Liver (tissue), 9 donors: Measurements from ENCODE around the gene FGD2. TPM values are rescaled to one million over a fixed set of nuclear protein-coding genes. Genes with fewer than 3 reads are reported as not detected.

Experiments used
- DNase-seq: peaks from one replicate; pipeline ENCODE4 v3.0.0-alpha.2; 2017; ENCODE audit warnings: low spot score
- H3K27ac ChIP-seq, 2 donors: one replicate each; pipeline ENCODE4 v1.7.0; 2013; ENCODE audit warnings: inconsistent platforms in 2 of 2, low read length in 2 of 2, control low read depth in 1 of 2, low read depth in 1 of 2, mild to moderate bottlenecking in 1 of 2
- H3K27me3 ChIP-seq, 4 donors: one replicate each; pipeline versions ENCODE4 v1.6.1 to v1.7.0; 2013; ENCODE audit warnings: low read length in 3 of 4, inconsistent platforms in 1 of 4, mild to moderate bottlenecking in 1 of 4, moderate library complexity in 1 of 4; ENCODE audit not compliant: control insufficient read depth in 4 of 4, insufficient read depth in 4 of 4
- H3K36me3 ChIP-seq, 4 donors: one replicate each; pipeline versions ENCODE4 v1.6.1 to v1.7.0; 2013; ENCODE audit warnings: low read length in 3 of 4, mild to moderate bottlenecking in 3 of 4, low read depth in 1 of 4, moderate library complexity in 1 of 4; ENCODE audit not compliant: control insufficient read depth in 4 of 4, insufficient read depth in 3 of 4
- H3K4me1 ChIP-seq, 4 donors: one replicate each; pipeline versions ENCODE4 v1.6.1 to v1.7.0; 2013; ENCODE audit warnings: low read length in 3 of 4, mild to moderate bottlenecking in 3 of 4, moderate library complexity in 1 of 4; ENCODE audit not compliant: control insufficient read depth in 4 of 4, insufficient read depth in 4 of 4
- H3K4me3 ChIP-seq, 3 donors: one replicate each; pipeline versions ENCODE4 v1.6.1 to v1.7.0; 2013; ENCODE audit warnings: low read length in 3 of 3, control low read depth in 1 of 3, low read depth in 1 of 3, mild to moderate bottlenecking in 1 of 3
- H3K9ac ChIP-seq, 2 donors: one replicate each; pipeline ENCODE4 v1.7.0; 2013; ENCODE audit warnings: low read length in 2 of 2, mild to moderate bottlenecking in 2 of 2, moderate library complexity in 2 of 2, control low read depth in 1 of 2, low read depth in 1 of 2
- H3K9me3 ChIP-seq, 4 donors: one replicate each; pipeline versions ENCODE4 v1.6.1 to v1.7.0; 2013; ENCODE audit warnings: low read length in 3 of 4; ENCODE audit not compliant: control insufficient read depth in 4 of 4
- CTCF ChIP-seq: fragments of 150-350 bp; IDR thresholded peaks from 2 replicates; pipeline ENCODE4 v1.5.1; 2017; ENCODE audit warnings: improper control_type of control experiment, low read depth, low read length; ENCODE audit not compliant: missing input control
- EGR1 ChIP-seq, 2 donors: IDR thresholded peaks; 2 replicates each; pipeline ENCODE4 v1.6.1; 2016 to 2018; ENCODE audit warnings: antibody characterized with exemption in 2 of 2, low read depth in 2 of 2
- FOXA1 ChIP-seq: IDR thresholded peaks from 2 replicates; pipeline ENCODE4 v1.6.1; 2016; ENCODE audit warnings: antibody characterized with exemption
- HNF4A ChIP-seq, 2 donors: conservative IDR thresholded peaks; 2 replicates each; pipeline ENCODE4 v1.6.1; 2016; ENCODE audit warnings: antibody characterized with exemption in 2 of 2, mild to moderate bottlenecking in 2 of 2
- HNF4G ChIP-seq: IDR thresholded peaks from 2 replicates; pipeline ENCODE4 v1.6.1; 2016; ENCODE audit warnings: antibody characterized with exemption
- JUND ChIP-seq, 2 donors: IDR thresholded peaks; 2 replicates each; pipeline ENCODE4 v1.6.1; 2016; ENCODE audit warnings: antibody characterized with exemption in 2 of 2
- NR2F2 ChIP-seq: IDR thresholded peaks from 2 replicates; pipeline ENCODE4 v1.6.1; 2016; ENCODE audit warnings: antibody characterized with exemption
- RAD21 ChIP-seq, 2 donors: IDR thresholded peaks; 2 replicates each; pipeline ENCODE4 v1.6.1; 2016; ENCODE audit warnings: antibody characterized with exemption in 2 of 2, mild to moderate bottlenecking in 2 of 2
- REST ChIP-seq: IDR thresholded peaks from 2 replicates; pipeline ENCODE4 v1.6.1; 2016; ENCODE audit warnings: antibody characterized with exemption, mild to moderate bottlenecking
- RXRA ChIP-seq, 2 donors: IDR thresholded peaks; 2 replicates each; pipeline ENCODE4 v1.6.1; 2017 to 2018; ENCODE audit warnings: antibody characterized with exemption in 2 of 2, mild to moderate bottlenecking in 1 of 2
- SP1 ChIP-seq: IDR thresholded peaks from 2 replicates; pipeline ENCODE4 v1.6.1; 2018; ENCODE audit warnings: antibody characterized with exemption, mild to moderate bottlenecking
- TAF1 ChIP-seq: conservative IDR thresholded peaks from 2 replicates; pipeline ENCODE4 v1.6.1; 2016; ENCODE audit warnings: antibody characterized with exemption, mild to moderate bottlenecking
- WGBS: extraction: QIAGEN DNeasy Blood & Tissue Kit; methylation state at CpG from one replicate; pipeline ENCODE4 v1.1.7; 2013; 5-methylcytosine and 5-hydroxymethylcytosine counted together
- polyA plus RNA-seq, 2 donors: library from polyadenylated mRNA; stranded (reverse) in 1 of 2; unstranded in 1 of 2; fragments of 200-250 nt in 1 of 2; fragments of >200 nt in 1 of 2; fragmentation: Nextera tagmentation in 1 of 2; extraction: Ambion mirVana in 1 of 2; gene quantifications; one replicate each; pipeline versions ENCODE4 v1.2.1 to v1.2.3, GENCODE V29; 2013 to 2015
- total RNA-seq, 2 donors: library from RNA; depleted of rRNA; stranded (reverse); fragments of >200 nt; gene quantifications; one replicate each; pipeline ENCODE4 v1.2.3, GENCODE V29; 2014
- TF ChIP-seq, protein P1 (sequence below): IDR thresholded peaks from 2 replicates; pipeline ENCODE4 v1.6.1; 2016; ENCODE audit warnings: antibody characterized with exemption
- TF ChIP-seq, protein P2 (sequence below): IDR thresholded peaks from 2 replicates; pipeline ENCODE4 v1.6.1; 2016; ENCODE audit warnings: antibody characterized with exemption
- donor health status: healthy.
- donor health status: healthy.
- donor health status: healthy.
- donor health status: healthy.
- donor health status: healthy.

FGD2 gene, protein sequence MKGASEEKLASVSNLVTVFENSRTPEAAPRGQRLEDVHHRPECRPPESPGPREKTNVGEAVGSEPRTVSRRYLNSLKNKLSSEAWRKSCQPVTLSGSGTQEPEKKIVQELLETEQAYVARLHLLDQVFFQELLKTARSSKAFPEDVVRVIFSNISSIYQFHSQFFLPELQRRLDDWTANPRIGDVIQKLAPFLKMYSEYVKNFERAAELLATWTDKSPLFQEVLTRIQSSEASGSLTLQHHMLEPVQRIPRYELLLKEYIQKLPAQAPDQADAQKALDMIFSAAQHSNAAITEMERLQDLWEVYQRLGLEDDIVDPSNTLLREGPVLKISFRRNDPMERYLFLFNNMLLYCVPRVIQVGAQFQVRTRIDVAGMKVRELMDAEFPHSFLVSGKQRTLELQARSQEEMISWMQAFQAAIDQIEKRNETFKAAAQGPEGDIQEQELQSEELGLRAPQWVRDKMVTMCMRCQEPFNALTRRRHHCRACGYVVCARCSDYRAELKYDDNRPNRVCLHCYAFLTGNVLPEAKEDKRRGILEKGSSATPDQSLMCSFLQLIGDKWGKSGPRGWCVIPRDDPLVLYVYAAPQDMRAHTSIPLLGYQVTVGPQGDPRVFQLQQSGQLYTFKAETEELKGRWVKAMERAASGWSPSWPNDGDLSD
- total RNA-seq (10 to 100 TPM; 12.4 to 24.4 TPM), polyA plus RNA-seq (1 to 10 TPM; 4.6 to 5.8 TPM)

- no peak for DNase-seq
- WGBS: 84% methylated on average over 14 of the region's 14 CpGs
- Histone ChIP-seq H3K4me3 (peak within 1 kb of the TSS in 2 of 3 donors; percentile 12 to 33), H3K27me3 (no peaks in the 10 kb centered on the region), H3K4me1 (no peaks in the 10 kb centered on the region), H3K9ac (peak within 1 kb of the TSS in 1 of 2 donors; percentile 44), H3K27ac (peak within 1 kb of the TSS in 1 of 2 donors; percentile 25), H3K36me3 (no peaks in the 10 kb centered on the region), H3K9me3 (no peaks in the 10 kb centered on the region)
- TF ChIP-seq FOXA1: no peak
- TF ChIP-seq, protein P1, sequence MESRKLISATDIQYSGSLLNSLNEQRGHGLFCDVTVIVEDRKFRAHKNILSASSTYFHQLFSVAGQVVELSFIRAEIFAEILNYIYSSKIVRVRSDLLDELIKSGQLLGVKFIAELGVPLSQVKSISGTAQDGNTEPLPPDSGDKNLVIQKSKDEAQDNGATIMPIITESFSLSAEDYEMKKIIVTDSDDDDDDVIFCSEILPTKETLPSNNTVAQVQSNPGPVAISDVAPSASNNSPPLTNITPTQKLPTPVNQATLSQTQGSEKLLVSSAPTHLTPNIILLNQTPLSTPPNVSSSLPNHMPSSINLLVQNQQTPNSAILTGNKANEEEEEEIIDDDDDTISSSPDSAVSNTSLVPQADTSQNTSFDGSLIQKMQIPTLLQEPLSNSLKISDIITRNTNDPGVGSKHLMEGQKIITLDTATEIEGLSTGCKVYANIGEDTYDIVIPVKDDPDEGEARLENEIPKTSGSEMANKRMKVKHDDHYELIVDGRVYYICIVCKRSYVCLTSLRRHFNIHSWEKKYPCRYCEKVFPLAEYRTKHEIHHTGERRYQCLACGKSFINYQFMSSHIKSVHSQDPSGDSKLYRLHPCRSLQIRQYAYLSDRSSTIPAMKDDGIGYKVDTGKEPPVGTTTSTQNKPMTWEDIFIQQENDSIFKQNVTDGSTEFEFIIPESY: no peak
- TF ChIP-seq RXRA (IDR thresholded peaks at IDR 0.05): no peak
- no peak for TF ChIP-seq EGR1 (IDR thresholded peaks at IDR 0.05; ENCODE audit: low read depth in 2 of 2)
- no peak for TF ChIP-seq HNF4A (conservative IDR thresholded peaks at IDR 0.05)
- no peak for TF ChIP-seq SP1
- no peak for TF ChIP-seq REST
- TF ChIP-seq NR2F2: no peak
- TF ChIP-seq, protein P2, sequence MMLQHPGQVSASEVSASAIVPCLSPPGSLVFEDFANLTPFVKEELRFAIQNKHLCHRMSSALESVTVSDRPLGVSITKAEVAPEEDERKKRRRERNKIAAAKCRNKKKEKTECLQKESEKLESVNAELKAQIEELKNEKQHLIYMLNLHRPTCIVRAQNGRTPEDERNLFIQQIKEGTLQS: no peak
- TF ChIP-seq HNF4G: no peak
- no peak for TF ChIP-seq TAF1
- no peak for TF ChIP-seq RAD21 (IDR thresholded peaks at IDR 0.05)
- TF ChIP-seq CTCF: no peak
- TF ChIP-seq JUND (IDR thresholded peaks at IDR 0.05): no peak
Observed at GRCh38 chr6:37005061-37005810, at the start of gene FGD2. Gene FGD2, plus strand, starts transcription at chr6:37005655. Its CDS starts 163 bp downstream, at chr6:37005818.
